Dermis lymphatic vessel endothelial cell (primary cell): Measurements from ENCODE around the gene TDRD3. TPM values are rescaled to one million over a fixed set of nuclear protein-coding genes. Genes with fewer than 3 reads are reported as not detected.

Source experiments
- total RNA-seq: library from RNA; depleted of rRNA; stranded (reverse); fragments of >200 nt; gene quantifications from 2 replicates; pipeline ENCODE4 v1.2.1, GENCODE V29; 2014

Gene TDRD3
- total RNA-seq: 13.4 and 17.8 TPM in 2 replicates

GRCh38 chr13:60396783-60397703 lies at the start of gene TDRD3:
TSS of gene TDRD3 (plus strand) at chr13:60397220. CDS start at chr13:60397365, 145 bp downstream.

Other genes with a start within 250 kb of the TDRD3 start
- gene DIAPH3, start 233.3 kb upstream of the TDRD3 start, total RNA-seq: 3.2 and 3.7 TPM in 2 replicates